T follicular helper cell (primary cell): Measurements from ENCODE around the gene MRPL42.
"Not testable (repeated sequence)": the region's sequence is repeated elsewhere in the genome, so short reads cannot be mapped to it uniquely, and the experiment has no call there.

Experiments used
- DNase-seq: peaks from one replicate; pipeline ENCODE4 v3.0.0-alpha.2; 2020; ENCODE audit warnings: low read depth
- total RNA-seq, 2 experiments: gene quantifications; one replicate each; lab custom pipeline; 2026; lab: John Stamatoyannopoulos, UW

The MRPL42 gene
- 57.8 to 70.3 reads per million in 2 experiments for total RNA-seq

GRCh38 chr12:93467351-93468007 is at the start of gene MRPL42:
TSS of gene MRPL42 (plus strand) at chr12:93467514. CDS start at chr12:93469286, 1,772 bp downstream.
- DNase-seq = peak; percentile 84

- DNase-seq = no peak
Observed at GRCh38 chr12:93417967-93418480, 49.3 kb upstream of the MRPL42 start.

GRCh38 chr12:93419388-93420034 is 47.8 kb upstream of the MRPL42 start:
- no peak for DNase-seq

- DNase-seq = no peak
Observed at GRCh38 chr12:93422050-93422449, 45.3 kb upstream of the MRPL42 start.

- no peak for DNase-seq
Observed at GRCh38 chr12:93425736-93426411, 41.4 kb upstream of the MRPL42 start.

- no peak for DNase-seq
Observed at GRCh38 chr12:93426412-93426805, 40.9 kb upstream of the MRPL42 start.

GRCh38 chr12:93427779-93428564 is 39.3 kb upstream of the MRPL42 start:
- DNase-seq = no peak

GRCh38 chr12:93429448-93429847 is 37.9 kb upstream of the MRPL42 start:
- DNase-seq = no peak

GRCh38 chr12:93429852-93430251 is 37.5 kb upstream of the MRPL42 start:
- no peak for DNase-seq

GRCh38 chr12:93430280-93430679 is 37.0 kb upstream of the MRPL42 start:
- no peak for DNase-seq

- not testable (repeated sequence) for DNase-seq
Observed at GRCh38 chr12:93432031-93432430, 35.3 kb upstream of the MRPL42 start.

GRCh38 chr12:93434256-93434865 is 33.0 kb upstream of the MRPL42 start:
- DNase-seq = no peak

GRCh38 chr12:93438266-93439050 is 28.9 kb upstream of the MRPL42 start:
- DNase-seq = no peak

GRCh38 chr12:93440043-93440835 is 27.1 kb upstream of the MRPL42 start:
- DNase-seq = no peak

GRCh38 chr12:93441081-93441616 is 26.2 kb upstream of the MRPL42 start:
- DNase-seq = peak; percentile 11

GRCh38 chr12:93441617-93442410 is 25.5 kb upstream of the MRPL42 start, which contains the start of gene UBE2N:
TSS of gene UBE2N (minus strand) at chr12:93441947. CDS start at chr12:93441884, 63 bp downstream.
- DNase-seq = peak; percentile 96

- no peak for DNase-seq
Observed at GRCh38 chr12:93442411-93443340, 24.6 kb upstream of the MRPL42 start.
